HG03575 (cell line): ENCODE measurements around the gene SLC24A5.

Experiments used
- ATAC-seq: cut with Tn5 transposase; IDR thresholded peaks from one replicate; pipeline ENCODE4 v1.9.1; 2021; ENCODE audit not compliant: unreplicated experiment, insufficient number of reproducible peaks, low FRiP score; ENCODE audit errors: extremely low read depth

The SLC24A5 gene

GRCh38 chr15:48109212-48109611 lies 11.6 kb upstream of the SLC24A5 start:
- ATAC-seq = no peak

GRCh38 chr15:48109856-48110531 lies 10.8 kb upstream of the SLC24A5 start:
- ATAC-seq = no peak

- no peak for ATAC-seq
Measured at GRCh38 chr15:48112242-48112641, 8.5 kb upstream of the SLC24A5 start.

GRCh38 chr15:48119277-48119676 lies 1.5 kb upstream of the SLC24A5 start:
- no peak for ATAC-seq

- no peak for ATAC-seq
Measured at GRCh38 chr15:48121849-48122248, 1.1 kb downstream of the SLC24A5 start.

GRCh38 chr15:48126667-48127355 lies 6.0 kb downstream of the SLC24A5 start:
- ATAC-seq = no peak

- ATAC-seq = no peak
Measured at GRCh38 chr15:48131324-48131723, 10.5 kb downstream of the SLC24A5 start.

GRCh38 chr15:48132874-48133273 lies 12.1 kb downstream of the SLC24A5 start:
- no peak for ATAC-seq

- no peak for ATAC-seq
Measured at GRCh38 chr15:48143856-48144255, 23.1 kb downstream of the SLC24A5 start.

GRCh38 chr15:48144889-48145288 lies 24.1 kb downstream of the SLC24A5 start:
- no peak for ATAC-seq

- ATAC-seq = no peak
Measured at GRCh38 chr15:48145923-48146322, 25.1 kb downstream of the SLC24A5 start.

GRCh38 chr15:48147358-48147757 lies 26.6 kb downstream of the SLC24A5 start:
- ATAC-seq = no peak

GRCh38 chr15:48149858-48150257 lies 29.1 kb downstream of the SLC24A5 start:
- ATAC-seq = no peak

- no peak for ATAC-seq
Measured at GRCh38 chr15:48153526-48153925, 32.7 kb downstream of the SLC24A5 start.

GRCh38 chr15:48168616-48169015 lies 47.8 kb downstream of the SLC24A5 start:
- ATAC-seq = no peak

GRCh38 chr15:48170981-48171380 lies 50.2 kb downstream of the SLC24A5 start:
- ATAC-seq = no peak

GRCh38 chr15:48175126-48175525 lies 54.3 kb downstream of the SLC24A5 start:
- ATAC-seq = no peak

GRCh38 chr15:48176112-48176511 lies 55.3 kb downstream of the SLC24A5 start:
- ATAC-seq = no peak

- ATAC-seq = no peak
Measured at GRCh38 chr15:48176957-48177356, 56.2 kb downstream of the SLC24A5 start.

- no peak for ATAC-seq
Measured at GRCh38 chr15:48177383-48177765, 56.6 kb downstream of the SLC24A5 start.
